ENCODE data around the gene ACER1. TPM values are rescaled to one million over a fixed set of nuclear protein-coding genes. Genes with fewer than 3 reads are reported as not detected.
A peak's percentile ranks its signal among the peaks of the same experiment; 100 is the strongest.

Gene ACER1
- total RNA-seq, 1 donor from 2014 or later: not detected

DNA sequence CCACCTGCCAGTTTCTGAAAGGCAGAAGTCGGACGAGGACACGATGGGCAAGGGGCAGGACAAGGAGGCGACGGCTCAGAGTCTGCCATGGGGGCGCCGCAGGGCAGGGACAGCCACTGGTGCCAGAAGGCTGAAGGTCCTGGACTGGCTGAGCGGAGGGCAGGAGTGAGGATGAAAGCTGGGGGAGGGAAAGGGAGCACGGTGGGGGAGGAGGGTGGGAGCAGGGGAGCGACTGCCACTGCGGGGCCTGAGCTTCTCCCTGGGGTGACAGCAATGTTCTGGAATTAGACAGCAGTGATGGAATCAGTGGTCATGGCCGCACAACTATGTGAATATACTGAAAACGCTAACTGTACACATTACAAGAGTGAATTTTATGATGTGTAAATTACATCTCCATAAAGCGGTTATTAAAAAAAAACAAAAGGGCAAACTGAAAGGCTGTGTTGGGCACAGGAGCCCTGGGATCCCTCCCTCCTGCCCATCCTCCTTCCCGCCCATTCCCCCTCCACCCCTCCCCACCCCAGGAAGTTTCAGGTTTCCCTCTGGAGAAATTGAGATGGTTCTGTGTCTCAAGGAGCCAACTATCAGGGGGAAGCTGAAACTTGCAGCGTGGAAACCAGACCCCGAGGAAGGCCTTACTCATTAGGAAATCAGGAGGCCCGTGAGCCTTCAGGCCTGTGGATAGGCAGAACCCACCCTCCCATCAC, 69.5 kb downstream of the ACER1 start:
- Histone ChIP-seq H3K27ac (peak overlapping the region; percentile 52), H3K4me3 (no peak overlapping the region), H3K36me3 (peaks cover 0 to 28% of the 10 kb centered on the region in 2 donors), H3K9me3 (no peaks in the 10 kb centered on the region), H3K27me3 (no peaks in the 10 kb centered on the region), H3K4me1 (peaks cover 41% of the 10 kb centered on the region)
- intact Hi-C loops (cut with DNase I): no loop called here
- no peak for DNase-seq (ENCODE audit: extremely low spot score in 2 of 2)
- no peak for TF ChIP-seq POLR2AphosphoS5 (IDR thresholded peaks at IDR 0.05; ENCODE audit: insufficient read depth in 1 of 2, low read depth in 1 of 2)
- no peak for TF ChIP-seq POLR2A (IDR thresholded peaks at IDR 0.05)
- TF ChIP-seq, protein P1, sequence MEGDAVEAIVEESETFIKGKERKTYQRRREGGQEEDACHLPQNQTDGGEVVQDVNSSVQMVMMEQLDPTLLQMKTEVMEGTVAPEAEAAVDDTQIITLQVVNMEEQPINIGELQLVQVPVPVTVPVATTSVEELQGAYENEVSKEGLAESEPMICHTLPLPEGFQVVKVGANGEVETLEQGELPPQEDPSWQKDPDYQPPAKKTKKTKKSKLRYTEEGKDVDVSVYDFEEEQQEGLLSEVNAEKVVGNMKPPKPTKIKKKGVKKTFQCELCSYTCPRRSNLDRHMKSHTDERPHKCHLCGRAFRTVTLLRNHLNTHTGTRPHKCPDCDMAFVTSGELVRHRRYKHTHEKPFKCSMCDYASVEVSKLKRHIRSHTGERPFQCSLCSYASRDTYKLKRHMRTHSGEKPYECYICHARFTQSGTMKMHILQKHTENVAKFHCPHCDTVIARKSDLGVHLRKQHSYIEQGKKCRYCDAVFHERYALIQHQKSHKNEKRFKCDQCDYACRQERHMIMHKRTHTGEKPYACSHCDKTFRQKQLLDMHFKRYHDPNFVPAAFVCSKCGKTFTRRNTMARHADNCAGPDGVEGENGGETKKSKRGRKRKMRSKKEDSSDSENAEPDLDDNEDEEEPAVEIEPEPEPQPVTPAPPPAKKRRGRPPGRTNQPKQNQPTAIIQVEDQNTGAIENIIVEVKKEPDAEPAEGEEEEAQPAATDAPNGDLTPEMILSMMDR (IDR thresholded peaks at IDR 0.05): no peak

- TF ChIP-seq, protein P1 (IDR thresholded peaks at IDR 0.05): no peak
- TF ChIP-seq POLR2AphosphoS5 (IDR thresholded peaks at IDR 0.05; ENCODE audit: insufficient read depth in 1 of 2, low read depth in 1 of 2): no peak
- no peak for TF ChIP-seq POLR2A (IDR thresholded peaks at IDR 0.05)
- intact Hi-C loops (cut with DNase I): no loop called here
- Histone ChIP-seq H3K9me3 (no peaks in the 10 kb centered on the region), H3K27ac (peak overlapping the region; percentile 52), H3K27me3 (no peaks in the 10 kb centered on the region), H3K4me1 (peaks cover 35% of the 10 kb centered on the region), H3K4me3 (no peak overlapping the region), H3K36me3 (peaks cover 0 to 27% of the 10 kb centered on the region in 2 donors)
- no peak for DNase-seq (ENCODE audit: extremely low spot score in 2 of 2)
Observed at GRCh38 chr19:6263306-6263705, 70.1 kb downstream of the ACER1 start.

DNA sequence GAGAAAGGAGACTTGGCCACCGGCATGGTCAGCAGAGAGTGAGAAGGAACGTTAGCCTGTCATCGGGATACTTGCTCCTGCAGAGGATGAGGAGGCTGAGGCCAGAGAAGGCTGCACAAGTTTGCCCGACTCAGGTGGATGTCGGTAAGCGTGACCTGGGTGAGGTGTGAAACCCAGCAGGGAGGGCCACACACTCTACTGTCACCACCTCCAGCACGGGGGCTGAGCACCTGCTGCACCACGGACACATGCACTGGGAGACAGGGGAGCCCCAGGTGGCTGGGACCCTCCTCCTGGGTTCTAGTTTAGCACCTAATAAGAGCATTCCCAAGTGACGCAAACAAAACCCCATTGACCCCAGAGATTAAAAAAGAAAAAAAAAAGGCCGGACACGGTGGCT, 70.9 kb downstream of the ACER1 start:
- no peak for DNase-seq (ENCODE audit: extremely low spot score in 2 of 2)
- Histone ChIP-seq H3K27me3 (no peaks in the 10 kb centered on the region), H3K4me1 (peaks cover 34% of the 10 kb centered on the region), H3K9me3 (no peaks in the 10 kb centered on the region), H3K4me3 (no peak overlapping the region), H3K36me3 (peaks cover 0 to 23% of the 10 kb centered on the region in 2 donors), H3K27ac (no peak overlapping the region)
- TF ChIP-seq, protein P1 (IDR thresholded peaks at IDR 0.05): no peak
- no peak for TF ChIP-seq POLR2AphosphoS5 (IDR thresholded peaks at IDR 0.05; ENCODE audit: insufficient read depth in 1 of 2, low read depth in 1 of 2)
- TF ChIP-seq POLR2A (IDR thresholded peaks at IDR 0.05): no peak
- intact Hi-C loops (cut with DNase I): no loop called here

DNA sequence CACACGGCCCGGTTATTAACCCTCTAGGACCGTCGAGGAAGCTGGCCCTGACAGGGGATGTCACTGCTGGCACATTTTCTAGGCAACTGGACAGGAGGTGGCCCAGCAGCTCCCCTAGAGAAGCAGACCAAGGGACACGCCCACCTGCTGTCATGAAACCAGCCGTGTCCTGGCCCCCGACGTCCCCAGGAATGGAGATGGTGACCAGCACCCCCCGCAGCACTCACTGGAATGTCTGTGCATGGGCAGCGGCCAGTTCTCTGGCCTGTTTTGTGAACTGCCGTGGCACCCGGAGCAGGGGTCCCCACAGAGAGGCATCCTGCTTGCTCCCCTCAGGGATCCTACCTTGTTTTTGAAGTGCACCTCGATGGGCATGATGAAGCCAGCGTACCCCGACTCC, 71.5 kb downstream of the ACER1 start:
- no peak for TF ChIP-seq POLR2AphosphoS5 (IDR thresholded peaks at IDR 0.05; ENCODE audit: insufficient read depth in 1 of 2, low read depth in 1 of 2)
- TF ChIP-seq, protein P1 (IDR thresholded peaks at IDR 0.05): no peak
- no peak for TF ChIP-seq POLR2A (IDR thresholded peaks at IDR 0.05)
- H3K36me3 ChIP-seq: peaks cover 0 to 20% of the 10 kb centered on the region in 2 donors
- no peak overlapping the region for H3K27ac ChIP-seq
- peaks cover 34% of the 10 kb centered on the region for H3K4me1 ChIP-seq
- no peak for DNase-seq (ENCODE audit: extremely low spot score in 2 of 2)
- no peaks in the 10 kb centered on the region for H3K9me3 ChIP-seq
- intact Hi-C loops (cut with DNase I): no loop called here
- no peak overlapping the region for H3K4me3 ChIP-seq
- no peaks in the 10 kb centered on the region for H3K27me3 ChIP-seq

GRCh38 chr19:6260912-6261650, 72.3 kb downstream of the ACER1 start:
- TF ChIP-seq POLR2A (IDR thresholded peaks at IDR 0.05): no peak
- TF ChIP-seq, protein P1 (IDR thresholded peaks at IDR 0.05): peak in 1 of 3 experiments; percentile 14
- Histone ChIP-seq H3K9me3 (no peaks in the 10 kb centered on the region), H3K27ac (no peak overlapping the region), H3K27me3 (no peaks in the 10 kb centered on the region), H3K36me3 (peaks cover 0 to 20% of the 10 kb centered on the region in 2 donors), H3K4me1 (peaks cover 34% of the 10 kb centered on the region), H3K4me3 (no peak overlapping the region)
- DNase-seq (ENCODE audit: extremely low spot score in 2 of 2): no peak
- intact Hi-C loops (cut with DNase I): no loop called here
